ENCODE results near the gene ARFGAP2.

DNA sequence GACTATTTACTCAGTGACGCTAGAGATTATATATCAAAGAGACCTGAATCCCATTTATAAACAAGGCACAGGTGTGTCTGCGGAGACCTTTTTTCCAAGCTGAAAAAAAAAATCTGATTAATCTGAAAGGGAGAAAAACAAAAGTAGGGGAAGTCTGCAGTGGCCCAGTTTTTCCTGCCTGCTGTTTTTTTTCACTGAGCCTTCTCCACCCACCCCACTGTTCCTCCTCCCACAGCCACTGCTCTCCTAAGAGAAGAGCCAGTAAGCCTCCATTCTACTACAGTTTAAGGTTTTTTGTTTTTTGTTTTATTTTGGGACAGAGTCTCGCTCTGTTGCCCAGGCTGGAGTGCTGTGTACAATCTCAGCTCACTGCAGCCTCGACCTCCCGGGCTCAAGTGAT, 18.4 kb downstream of the ARFGAP2 start:
- TF ChIP-seq, protein P1, sequence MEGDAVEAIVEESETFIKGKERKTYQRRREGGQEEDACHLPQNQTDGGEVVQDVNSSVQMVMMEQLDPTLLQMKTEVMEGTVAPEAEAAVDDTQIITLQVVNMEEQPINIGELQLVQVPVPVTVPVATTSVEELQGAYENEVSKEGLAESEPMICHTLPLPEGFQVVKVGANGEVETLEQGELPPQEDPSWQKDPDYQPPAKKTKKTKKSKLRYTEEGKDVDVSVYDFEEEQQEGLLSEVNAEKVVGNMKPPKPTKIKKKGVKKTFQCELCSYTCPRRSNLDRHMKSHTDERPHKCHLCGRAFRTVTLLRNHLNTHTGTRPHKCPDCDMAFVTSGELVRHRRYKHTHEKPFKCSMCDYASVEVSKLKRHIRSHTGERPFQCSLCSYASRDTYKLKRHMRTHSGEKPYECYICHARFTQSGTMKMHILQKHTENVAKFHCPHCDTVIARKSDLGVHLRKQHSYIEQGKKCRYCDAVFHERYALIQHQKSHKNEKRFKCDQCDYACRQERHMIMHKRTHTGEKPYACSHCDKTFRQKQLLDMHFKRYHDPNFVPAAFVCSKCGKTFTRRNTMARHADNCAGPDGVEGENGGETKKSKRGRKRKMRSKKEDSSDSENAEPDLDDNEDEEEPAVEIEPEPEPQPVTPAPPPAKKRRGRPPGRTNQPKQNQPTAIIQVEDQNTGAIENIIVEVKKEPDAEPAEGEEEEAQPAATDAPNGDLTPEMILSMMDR (IDR thresholded peaks at IDR 0.05) = no peak
- TF ChIP-seq POLR2A (IDR thresholded peaks at IDR 0.05) = no peak
